Hematopoietic multipotent progenitor cell treated with erythropoietin and hydrocortisone succinate and interleukin-3 and kit ligand, for 17 days (in vitro differentiated cells): ENCODE results near the gene NT5DC3.
"Not testable (repeated sequence)": the region's sequence is repeated elsewhere in the genome, so short reads cannot be mapped to it uniquely, and the experiment has no call there.

Experiments used
- DNase-seq: peaks from one replicate; pipeline ENCODE4 v3.0.0-alpha.2; 2015; ENCODE audit warnings: low spot score

NT5DC3 gene

GRCh38 chr12:103832048-103832997, 8.7 kb downstream of the NT5DC3 start:
- no peak for DNase-seq

- DNase-seq: no peak
Observed at GRCh38 chr12:103830730-103831320, 10.2 kb downstream of the NT5DC3 start.

- DNase-seq: no peak
Observed at GRCh38 chr12:103830025-103830725, 10.9 kb downstream of the NT5DC3 start.

GRCh38 chr12:103829092-103829491, 11.9 kb downstream of the NT5DC3 start:
- DNase-seq: no peak

GRCh38 chr12:103827911-103828391, 13.1 kb downstream of the NT5DC3 start:
- no peak for DNase-seq

GRCh38 chr12:103824845-103825244, 16.2 kb downstream of the NT5DC3 start:
- no peak for DNase-seq

GRCh38 chr12:103824290-103824689, 16.7 kb downstream of the NT5DC3 start:
- DNase-seq: no peak

GRCh38 chr12:103823871-103824270, 17.2 kb downstream of the NT5DC3 start:
- DNase-seq: no peak

GRCh38 chr12:103821773-103822172, 19.3 kb downstream of the NT5DC3 start:
- no peak for DNase-seq

GRCh38 chr12:103820881-103821489, 20.0 kb downstream of the NT5DC3 start:
- no peak for DNase-seq

GRCh38 chr12:103820361-103820760, 20.7 kb downstream of the NT5DC3 start:
- no peak for DNase-seq

GRCh38 chr12:103819892-103820291, 21.1 kb downstream of the NT5DC3 start:
- DNase-seq: no peak

- no peak for DNase-seq
Observed at GRCh38 chr12:103819312-103819711, 21.7 kb downstream of the NT5DC3 start.

- no peak for DNase-seq
Observed at GRCh38 chr12:103817791-103818190, 23.2 kb downstream of the NT5DC3 start.

- DNase-seq: no peak
Observed at GRCh38 chr12:103816663-103817062, 24.4 kb downstream of the NT5DC3 start.

GRCh38 chr12:103814436-103814835, 26.6 kb downstream of the NT5DC3 start:
- DNase-seq: no peak

- DNase-seq: no peak
Observed at GRCh38 chr12:103813949-103814348, 27.1 kb downstream of the NT5DC3 start.

- DNase-seq: no peak
Observed at GRCh38 chr12:103813426-103813825, 27.6 kb downstream of the NT5DC3 start.

GRCh38 chr12:103812789-103813188, 28.2 kb downstream of the NT5DC3 start:
- no peak for DNase-seq

GRCh38 chr12:103811791-103812190, 29.2 kb downstream of the NT5DC3 start:
- DNase-seq: no peak

GRCh38 chr12:103810111-103810510, 30.9 kb downstream of the NT5DC3 start:
- no peak for DNase-seq

- DNase-seq: not testable (repeated sequence)
Observed at GRCh38 chr12:103809639-103810038, 31.4 kb downstream of the NT5DC3 start.
